Left cardiac atrium (tissue), 4 donors: ENCODE data around the gene PPP1R18. TPM values are rescaled to one million over a fixed set of nuclear protein-coding genes. Genes with fewer than 3 reads are reported as not detected.
"Not testable (repeated sequence)": the region's sequence is repeated elsewhere in the genome, so short reads cannot be mapped to it uniquely, and the experiment has no call there.

Source experiments
- ATAC-seq, 2 donors: fragments of 200-7000 bp; cut with Tn5 transposase; one replicate each; pipeline ENCODE4 v1.9.1; 2020; ENCODE audit warnings: mild to moderate bottlenecking in 2 of 2, moderate library complexity in 2 of 2
- DNase-seq: peaks from one replicate; pipeline ENCODE4 v3.0.0-alpha.2; 2020
- intact Hi-C, 2 donors: fragments of 100-400 bp; cut with DNase I; formaldehyde crosslinking; loops; one replicate each; pipeline versions ENCODE4 v1.14.1 to v1.15.1; 2022 to 2023
- long read RNA-seq: library from polyadenylated mRNA; unstranded; transcript quantifications from one replicate; pipeline ENCODE4 v2.0.0, GENCODE V29; 2021
- total RNA-seq, 2 donors: library from RNA; stranded (reverse); fragmentation: NEBNext Ultra II Directional; extraction: Animal tissue kit (Norgen Biotek cat#: 25700); gene quantifications; one replicate each; pipeline ENCODE4 v1.2.1, GENCODE V29; 2021
- donor health status: DM: no; HTN: yes; CAD: no.
- donor health status: DM: no; HTN: yes; CAD: no; lungs with severe emphysema.
- donor health status: DM: yes; HTN: yes; CAD: no.
- donor health status: Dilated cardiomyopathy.

PPP1R18 gene, protein sequence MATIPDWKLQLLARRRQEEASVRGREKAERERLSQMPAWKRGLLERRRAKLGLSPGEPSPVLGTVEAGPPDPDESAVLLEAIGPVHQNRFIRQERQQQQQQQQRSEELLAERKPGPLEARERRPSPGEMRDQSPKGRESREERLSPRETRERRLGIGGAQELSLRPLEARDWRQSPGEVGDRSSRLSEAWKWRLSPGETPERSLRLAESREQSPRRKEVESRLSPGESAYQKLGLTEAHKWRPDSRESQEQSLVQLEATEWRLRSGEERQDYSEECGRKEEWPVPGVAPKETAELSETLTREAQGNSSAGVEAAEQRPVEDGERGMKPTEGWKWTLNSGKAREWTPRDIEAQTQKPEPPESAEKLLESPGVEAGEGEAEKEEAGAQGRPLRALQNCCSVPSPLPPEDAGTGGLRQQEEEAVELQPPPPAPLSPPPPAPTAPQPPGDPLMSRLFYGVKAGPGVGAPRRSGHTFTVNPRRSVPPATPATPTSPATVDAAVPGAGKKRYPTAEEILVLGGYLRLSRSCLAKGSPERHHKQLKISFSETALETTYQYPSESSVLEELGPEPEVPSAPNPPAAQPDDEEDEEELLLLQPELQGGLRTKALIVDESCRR
- 10 to 100 TPM; 28.0 to 36.8 TPM for total RNA-seq
- long read RNA-seq, transcript PPP1R18-206 (3 exons, 1,448 nt), result major isoform, 5 of 7 reads
- long read RNA-seq, partial matches to known transcripts, result 2 of 7 reads
- long read RNA-seq, other reads (novel, unspliced or antisense), result 0 of 7 reads

GRCh38 chr6:30686009-30686907 lies at the start of gene PPP1R18:
TSS of gene PPP1R18 (minus strand) at chr6:30686645. CDS start at chr6:30686018, 627 bp downstream.
- ATAC-seq (peak; percentile 61 to 62), DNase-seq (peak; percentile 89)
- intact Hi-C loops, result no loop called here

- no peak for DNase-seq
- no peak for ATAC-seq
- intact Hi-C loops, result no loop called here
Observed at GRCh38 chr6:30735668-30736314, 49.3 kb upstream of the PPP1R18 start.

DNA sequence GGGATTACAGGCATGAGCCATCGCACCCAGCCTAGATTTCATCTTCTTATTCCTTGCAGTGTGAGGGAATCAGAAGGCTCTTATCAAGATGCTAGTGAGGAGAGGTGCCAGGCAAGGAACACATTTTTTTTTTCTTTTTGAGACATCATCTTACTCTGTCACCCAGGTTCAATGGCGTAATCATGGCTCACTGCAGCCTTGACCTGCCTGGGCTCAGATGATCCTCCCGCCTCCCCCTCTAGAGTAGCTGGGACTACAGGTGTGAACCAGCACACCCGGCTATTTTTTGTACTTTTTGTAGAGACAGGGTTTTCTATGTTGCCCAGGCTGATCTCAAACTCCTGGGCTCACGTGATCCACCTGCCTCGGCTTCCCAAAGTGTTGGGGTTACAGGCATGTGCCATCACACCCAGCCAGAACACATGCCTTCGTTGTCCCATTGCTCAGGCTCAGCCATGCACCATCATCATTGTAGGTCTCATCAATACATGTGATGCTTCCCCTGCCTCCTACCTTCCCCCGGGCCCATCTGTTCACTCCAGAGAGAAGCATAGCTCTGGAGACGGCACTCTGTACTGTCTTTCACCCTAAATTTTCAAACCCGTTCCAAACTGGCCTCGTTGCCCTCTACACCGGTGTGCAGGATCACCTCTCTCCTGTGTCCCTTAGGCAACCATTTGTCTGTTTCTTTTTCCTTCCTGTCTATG lies 45.9 kb upstream of the PPP1R18 start:
- no peak for ATAC-seq
- intact Hi-C loops, result no loop called here
- no peak for DNase-seq

- intact Hi-C loops, result no loop called here
- DNase-seq (peak; percentile 80), ATAC-seq (peak; percentile 69 to 88)
Observed at GRCh38 chr6:30730601-30731435, 44.4 kb upstream of the PPP1R18 start.

DNA sequence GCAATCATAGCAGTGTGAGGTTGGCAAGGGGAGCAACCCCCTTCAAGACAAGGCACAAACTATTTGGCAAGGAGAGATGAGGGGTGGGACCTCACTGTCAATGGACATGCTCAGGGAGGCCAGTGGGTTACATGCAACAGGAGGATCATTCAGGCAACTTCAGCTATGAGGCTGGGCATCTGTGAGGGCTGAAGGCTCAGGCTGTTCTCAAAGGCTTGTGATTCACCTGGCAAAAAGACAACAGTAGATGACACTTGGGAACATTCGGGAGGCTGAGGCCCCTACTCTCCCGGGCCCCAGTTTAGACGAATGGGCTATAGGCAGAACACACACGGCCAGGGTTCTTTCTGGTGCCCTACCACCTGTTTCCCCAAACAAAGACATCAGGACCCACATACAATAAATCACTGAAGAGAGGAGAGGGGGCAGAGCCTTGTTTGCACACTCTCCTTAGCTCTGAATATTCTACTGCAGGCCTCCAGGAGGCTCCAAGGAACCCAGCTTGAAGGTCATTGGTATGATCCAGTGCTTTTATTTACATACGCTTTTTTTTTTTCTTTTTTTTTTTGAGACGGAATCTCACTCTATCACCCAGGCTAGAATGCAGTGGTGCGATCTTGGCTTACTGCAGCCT lies 41.6 kb upstream of the PPP1R18 start:
- intact Hi-C loops, result loop anchor here in 1 of 2 donors (10.0 kb wide), 1 partner anchor 103 kb away; the partner anchor contains the start of gene ATAT1
- DNase-seq (no peak), ATAC-seq (peak in 1 of 2 donors; percentile 4)

DNA sequence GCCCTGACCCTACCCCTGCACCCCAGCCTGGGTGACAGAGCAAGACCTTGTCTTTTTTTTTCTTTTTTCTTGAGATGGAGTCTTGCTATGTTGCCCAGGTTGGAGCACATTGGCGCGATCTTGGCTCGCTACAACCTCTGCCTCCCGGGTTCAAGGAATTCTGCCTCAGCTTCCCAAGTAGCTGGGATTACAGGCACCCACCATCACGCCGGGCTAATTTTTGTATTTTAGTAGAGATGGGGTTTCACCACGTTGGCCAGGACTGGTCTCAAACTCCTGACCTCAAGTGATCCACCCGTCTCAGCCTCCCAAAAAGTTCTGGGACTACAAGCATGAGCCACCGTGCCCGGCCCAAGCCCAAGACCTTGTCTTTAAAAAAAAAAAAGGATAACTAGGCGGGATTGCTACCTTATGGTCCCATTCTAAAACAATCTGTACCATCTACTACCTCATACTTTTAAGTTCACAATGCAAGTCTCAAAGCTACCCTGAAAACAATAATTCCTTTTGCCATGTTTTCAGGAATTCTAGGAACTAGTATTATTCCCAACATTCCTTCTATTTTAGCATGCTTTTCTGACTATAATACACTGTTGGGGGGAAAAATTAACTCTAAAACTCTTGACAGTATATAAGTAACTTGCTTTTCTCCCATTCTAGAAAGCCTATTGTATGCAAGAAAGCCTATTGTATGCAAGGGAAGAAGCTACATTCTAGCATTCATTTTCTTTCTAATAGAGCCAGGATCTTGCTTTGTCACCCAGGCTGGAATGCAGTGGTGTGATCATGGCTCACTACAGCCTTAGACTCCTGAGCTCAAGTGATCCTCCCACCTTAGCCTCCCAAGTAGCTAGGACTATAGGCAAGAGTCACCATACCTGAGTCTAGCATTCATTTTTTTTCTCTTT lies 40.3 kb upstream of the PPP1R18 start:
- intact Hi-C loops, result loop anchor here in 1 of 2 donors (10.0 kb wide), 1 partner anchor 102 kb away; the partner anchor contains the start of gene ATAT1
- ATAC-seq (no peak), DNase-seq (no peak)

GRCh38 chr6:30725713-30726505 lies 39.5 kb upstream of the PPP1R18 start:
- no peak for ATAC-seq
- no peak for DNase-seq
- intact Hi-C loops, result loop anchor here (2.0 to 10.0 kb wide), 2 partner anchors 47 to 101 kb away; partner anchors contain the start of gene ATAT1 (in 1 of the 2)

DNA sequence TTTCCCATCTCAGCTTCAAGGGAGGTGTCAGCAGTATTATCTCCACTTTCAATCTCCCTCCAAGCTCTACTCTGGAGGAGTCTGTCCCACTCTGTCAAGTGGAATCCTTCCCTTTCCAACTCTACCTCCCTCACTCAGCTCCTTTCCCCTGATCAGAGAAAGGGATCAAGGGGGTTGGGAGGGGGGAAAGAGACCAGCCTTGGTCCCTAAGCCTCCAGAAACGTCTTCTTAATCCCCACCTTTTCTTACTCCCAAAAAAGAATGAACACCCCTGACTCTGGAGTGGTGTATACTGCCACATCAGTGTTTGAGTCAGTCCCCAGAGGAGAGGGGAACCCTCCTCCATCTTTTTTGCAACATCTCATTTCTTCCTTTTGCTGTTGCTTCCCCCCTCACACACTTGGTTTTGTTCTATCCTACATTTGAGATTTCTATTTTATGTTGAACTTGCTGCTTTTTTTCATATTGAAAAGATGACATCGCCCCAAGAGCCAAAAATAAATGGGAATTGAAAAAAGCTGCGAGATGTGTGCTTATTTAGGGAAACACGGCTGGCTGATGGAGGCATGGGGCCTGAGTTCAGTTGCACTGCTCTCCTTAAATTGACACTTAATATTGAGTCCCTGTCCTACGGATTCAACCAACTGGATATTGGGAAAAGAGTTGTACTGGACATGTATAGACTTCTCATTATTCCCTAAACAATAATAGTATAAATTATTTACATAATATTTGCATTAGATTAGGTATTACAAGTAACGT lies 38.6 kb upstream of the PPP1R18 start:
- intact Hi-C loops, result loop anchor here (2.0 to 10.0 kb wide), 2 partner anchors 46 to 100 kb away; partner anchors contain the start of gene ATAT1 (in 1 of the 2)
- no peak for ATAC-seq
- DNase-seq, result no peak

GRCh38 chr6:30723843-30724741 lies 37.6 kb upstream of the PPP1R18 start:
- not testable (repeated sequence) for ATAC-seq, DNase-seq
- intact Hi-C loops, result loop anchor here (2.0 to 10.0 kb wide), 2 partner anchors 45 to 99 kb away; partner anchors contain the start of gene ATAT1 (in 1 of the 2)

DNA sequence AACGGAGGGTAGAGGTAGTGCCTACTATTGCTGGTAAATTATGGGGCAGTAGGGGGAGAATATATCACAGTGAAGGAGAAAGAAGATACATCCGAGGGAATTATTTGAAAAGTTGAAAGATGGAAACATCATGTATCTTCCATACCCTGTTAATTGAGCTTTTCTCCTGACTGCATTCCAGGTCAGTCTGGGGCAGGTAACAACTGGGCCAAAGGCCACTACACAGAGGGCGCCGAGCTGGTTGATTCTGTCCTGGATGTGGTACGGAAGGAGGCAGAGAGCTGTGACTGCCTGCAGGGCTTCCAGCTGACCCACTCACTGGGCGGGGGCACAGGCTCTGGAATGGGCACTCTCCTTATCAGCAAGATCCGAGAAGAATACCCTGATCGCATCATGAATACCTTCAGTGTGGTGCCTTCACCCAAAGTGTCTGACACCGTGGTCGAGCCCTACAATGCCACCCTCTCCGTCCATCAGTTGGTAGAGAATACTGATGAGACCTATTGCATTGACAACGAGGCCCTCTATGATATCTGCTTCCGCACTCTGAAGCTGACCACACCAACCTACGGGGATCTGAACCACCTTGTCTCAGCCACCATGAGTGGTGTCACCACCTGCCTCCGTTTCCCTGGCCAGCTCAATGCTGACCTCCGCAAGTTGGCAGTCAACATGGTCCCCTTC lies 36.9 kb upstream of the PPP1R18 start:
- DNase-seq, ATAC-seq: not testable (repeated sequence)
- intact Hi-C loops, result loop anchor here in 1 of 2 donors (2.0 to 10.0 kb wide), 2 partner anchors 44 to 98 kb away; partner anchors contain the start of gene ATAT1

GRCh38 chr6:30722280-30723112 lies 36.1 kb upstream of the PPP1R18 start:
- peak; percentile 1 to 3 for ATAC-seq
- intact Hi-C loops, result loop anchor here in 1 of 2 donors (2.0 to 10.0 kb wide), 2 partner anchors 44 to 98 kb away; partner anchors contain the start of gene ATAT1

More at GRCh38 chr6:30722280-30723112, 36.1 kb upstream of the PPP1R18 start:
- peak; percentile 78 for DNase-seq
